A673 (cell line): ENCODE data around the gene C1orf21.

Source experiments
- CTCF ChIP-seq: fragments of 300-800, 200-600 bp; sonication (generic); conservative IDR thresholded peaks from 2 replicates; pipeline ENCODE4 v1.5.1; 2017; ENCODE audit warnings: low read depth, mild to moderate bottlenecking, antibody characterized with exemption, low read length, moderate library complexity, mixed read lengths
- EZH2 ChIP-seq: fragments of 200-600 bp; sonication (generic); IDR thresholded peaks from 2 replicates; pipeline ENCODE4 v1.6.1; 2017; ENCODE audit warnings: borderline replicate concordance, low read depth, mild to moderate bottlenecking, mixed read lengths, antibody characterized with exemption, low read length; ENCODE audit not compliant: poor library complexity, severe bottlenecking

GRCh38 chr1:184510110-184510509 is 123.3 kb downstream of the C1orf21 start:
- TF ChIP-seq CTCF (no peak), EZH2 (no peak)
